ENCODE data around the gene STKLD1.

Gene STKLD1

DNA sequence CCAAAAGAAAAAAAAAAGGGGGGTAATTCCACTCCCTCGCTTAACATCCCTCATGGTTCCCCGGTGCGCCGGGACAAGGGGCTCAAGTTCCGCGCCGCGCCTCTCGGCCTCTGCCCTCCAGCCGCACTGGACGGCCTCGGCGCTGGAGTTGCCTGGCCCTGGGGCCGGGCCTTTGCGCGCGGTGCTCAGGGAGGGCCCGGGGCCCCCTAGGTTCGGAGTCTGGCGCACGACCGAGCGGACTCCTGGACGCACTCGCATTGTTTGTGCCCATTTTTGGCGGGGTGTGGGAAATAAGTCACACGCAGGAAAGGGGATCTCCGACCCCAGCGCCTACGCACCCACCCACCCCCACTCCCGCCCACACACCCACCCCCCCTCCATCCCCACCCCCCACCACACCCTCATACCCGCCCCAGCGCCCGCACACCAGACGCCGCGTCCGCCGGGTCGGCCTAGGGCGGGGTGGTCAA, 28.6 kb upstream of the STKLD1 start (continued):
- TF ChIP-seq ZNF645 (tag by site-specific recombination; IDR thresholded peaks at IDR 0.05) (no peak), ZBTB7A (tag by site-specific recombination; IDR thresholded peaks at IDR 0.05; ENCODE audit: low read depth) (0 out of 2 replicates have a peak, but pooled peaks have one; percentile 11), ZNF398 (tag by site-specific recombination; IDR thresholded peaks at IDR 0.05) (peak; percentile 72; the same call in 1 of the 2 replicates), OSR2 (tag by site-specific recombination; IDR thresholded peaks at IDR 0.05) (no peak), ZNF18 (tag by site-specific recombination; IDR thresholded peaks at IDR 0.05) (no peak), ZBTB20 (tag by site-specific recombination; IDR thresholded peaks at IDR 0.05) (peak; percentile 57), ZNF768 (tag by site-specific recombination; IDR thresholded peaks at IDR 0.05) (no peak), MYNN (tag by site-specific recombination; IDR thresholded peaks at IDR 0.05; ENCODE audit: borderline replicate concordance) (0 out of 2 replicates have a peak, but pooled peaks have one; percentile 7), ZFP37 (tag by site-specific recombination; IDR thresholded peaks at IDR 0.05) (no peak), GLIS1 (tag by site-specific recombination; IDR thresholded peaks at IDR 0.05) (peak; percentile 0; the same call in 1 of the 2 replicates), ZNF629 (tag by site-specific recombination; IDR thresholded peaks at IDR 0.05) (no peak), GLIS2 (tag by site-specific recombination; IDR thresholded peaks at IDR 0.05) (peak; percentile 73), ELK4 (IDR thresholded peaks at IDR 0.05; ENCODE audit: borderline replicate concordance, low read depth, low read length) (no peak), ZNF785 (tag by site-specific recombination; IDR thresholded peaks at IDR 0.05) (no peak), ZNF510 (tag by site-specific recombination; IDR thresholded peaks at IDR 0.05; ENCODE audit: insufficient replicate concordance) (no peak), ZBTB17 (tag by site-specific recombination; IDR thresholded peaks at IDR 0.05) (no peak), ZNF792 (tag by site-specific recombination; IDR thresholded peaks at IDR 0.05) (no peak), ZNF626 (tag by site-specific recombination; IDR thresholded peaks at IDR 0.05) (no peak), ZNF660 (tag by site-specific recombination; IDR thresholded peaks at IDR 0.05) (no peak), ZNF302 (tag by site-specific recombination; IDR thresholded peaks at IDR 0.05; ENCODE audit: low read depth) (no peak), KLF10 (tag by site-specific recombination; IDR thresholded peaks at IDR 0.05) (no peak; the same call in 1 of the 2 replicates), ZNF501 (tag by site-specific recombination; IDR thresholded peaks at IDR 0.05) (no peak), ZNF146 (tag by site-specific recombination; IDR thresholded peaks at IDR 0.05) (no peak), ZNF354C (tag by site-specific recombination; IDR thresholded peaks at IDR 0.05; ENCODE audit: borderline replicate concordance, low read depth) (no peak), ZNF155 (tag by site-specific recombination; IDR thresholded peaks at IDR 0.05) (no peak), ZNF239 (tag by site-specific recombination; IDR thresholded peaks at IDR 0.05) (no peak), ZNF549 (tag by site-specific recombination; IDR thresholded peaks at IDR 0.05) (no peak), ZNF580 (tag by site-specific recombination; IDR thresholded peaks at IDR 0.05) (no peak)
- TF ChIP-seq, protein P1, sequence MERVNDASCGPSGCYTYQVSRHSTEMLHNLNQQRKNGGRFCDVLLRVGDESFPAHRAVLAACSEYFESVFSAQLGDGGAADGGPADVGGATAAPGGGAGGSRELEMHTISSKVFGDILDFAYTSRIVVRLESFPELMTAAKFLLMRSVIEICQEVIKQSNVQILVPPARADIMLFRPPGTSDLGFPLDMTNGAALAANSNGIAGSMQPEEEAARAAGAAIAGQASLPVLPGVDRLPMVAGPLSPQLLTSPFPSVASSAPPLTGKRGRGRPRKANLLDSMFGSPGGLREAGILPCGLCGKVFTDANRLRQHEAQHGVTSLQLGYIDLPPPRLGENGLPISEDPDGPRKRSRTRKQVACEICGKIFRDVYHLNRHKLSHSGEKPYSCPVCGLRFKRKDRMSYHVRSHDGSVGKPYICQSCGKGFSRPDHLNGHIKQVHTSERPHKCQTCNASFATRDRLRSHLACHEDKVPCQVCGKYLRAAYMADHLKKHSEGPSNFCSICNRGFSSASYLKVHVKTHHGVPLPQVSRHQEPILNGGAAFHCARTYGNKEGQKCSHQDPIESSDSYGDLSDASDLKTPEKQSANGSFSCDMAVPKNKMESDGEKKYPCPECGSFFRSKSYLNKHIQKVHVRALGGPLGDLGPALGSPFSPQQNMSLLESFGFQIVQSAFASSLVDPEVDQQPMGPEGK (tag by site-specific recombination; IDR thresholded peaks at IDR 0.05) = peak; percentile 57; the same call in 1 of the 2 replicates
- TF ChIP-seq, protein P2, sequence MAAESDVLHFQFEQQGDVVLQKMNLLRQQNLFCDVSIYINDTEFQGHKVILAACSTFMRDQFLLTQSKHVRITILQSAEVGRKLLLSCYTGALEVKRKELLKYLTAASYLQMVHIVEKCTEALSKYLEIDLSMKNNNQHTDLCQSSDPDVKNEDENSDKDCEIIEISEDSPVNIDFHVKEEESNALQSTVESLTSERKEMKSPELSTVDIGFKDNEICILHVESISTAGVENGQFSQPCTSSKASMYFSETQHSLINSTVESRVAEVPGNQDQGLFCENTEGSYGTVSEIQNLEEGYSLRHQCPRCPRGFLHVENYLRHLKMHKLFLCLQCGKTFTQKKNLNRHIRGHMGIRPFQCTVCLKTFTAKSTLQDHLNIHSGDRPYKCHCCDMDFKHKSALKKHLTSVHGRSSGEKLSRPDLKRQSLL (tag by site-specific recombination; IDR thresholded peaks at IDR 0.05) = peak; percentile 63; the same call in 1 of the 2 replicates
